Measurements from ENCODE around the gene PAM.
"Not testable (repeated sequence)": the region's sequence is repeated elsewhere in the genome, so short reads cannot be mapped to it uniquely, and the experiment has no call there.

PAM gene

DNA sequence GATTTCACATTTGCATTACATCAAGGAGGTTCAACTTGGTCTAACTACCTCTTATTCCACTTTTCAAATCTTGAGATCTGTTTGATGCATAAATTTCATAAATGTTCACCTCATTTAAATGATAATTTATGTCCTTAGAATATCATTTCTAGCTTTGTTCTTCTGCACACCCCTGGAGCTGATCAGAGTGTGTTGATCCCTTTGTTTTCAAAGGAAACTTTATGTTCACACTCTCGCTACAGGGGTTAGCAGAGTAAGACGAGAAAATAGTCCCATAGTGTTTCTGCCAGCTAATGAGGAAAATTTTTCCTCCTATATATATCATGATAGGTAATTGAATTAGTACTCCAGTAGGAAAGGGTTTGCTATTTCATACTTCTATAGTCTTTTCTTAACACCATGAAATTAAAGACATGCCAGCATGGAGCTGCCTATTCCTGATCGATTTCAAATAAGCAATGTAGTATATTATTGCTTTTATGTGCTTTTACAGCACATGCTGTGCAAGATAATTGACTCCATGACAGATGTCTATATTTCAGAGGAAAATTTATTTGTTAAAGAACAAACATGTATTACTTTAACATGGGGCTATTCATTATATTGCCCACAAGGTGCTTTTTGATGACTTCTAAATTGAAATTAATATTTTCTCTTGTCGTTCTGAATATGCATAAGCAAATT, 4.8 kb upstream of the PAM start:
- DNase-seq (ENCODE audit: extremely low read depth, low read depth): no peak
- H3K4me3 ChIP-seq (replicated peaks; ENCODE audit: low read depth, low read length): no peak overlapping the region
- TF ChIP-seq, protein P1, sequence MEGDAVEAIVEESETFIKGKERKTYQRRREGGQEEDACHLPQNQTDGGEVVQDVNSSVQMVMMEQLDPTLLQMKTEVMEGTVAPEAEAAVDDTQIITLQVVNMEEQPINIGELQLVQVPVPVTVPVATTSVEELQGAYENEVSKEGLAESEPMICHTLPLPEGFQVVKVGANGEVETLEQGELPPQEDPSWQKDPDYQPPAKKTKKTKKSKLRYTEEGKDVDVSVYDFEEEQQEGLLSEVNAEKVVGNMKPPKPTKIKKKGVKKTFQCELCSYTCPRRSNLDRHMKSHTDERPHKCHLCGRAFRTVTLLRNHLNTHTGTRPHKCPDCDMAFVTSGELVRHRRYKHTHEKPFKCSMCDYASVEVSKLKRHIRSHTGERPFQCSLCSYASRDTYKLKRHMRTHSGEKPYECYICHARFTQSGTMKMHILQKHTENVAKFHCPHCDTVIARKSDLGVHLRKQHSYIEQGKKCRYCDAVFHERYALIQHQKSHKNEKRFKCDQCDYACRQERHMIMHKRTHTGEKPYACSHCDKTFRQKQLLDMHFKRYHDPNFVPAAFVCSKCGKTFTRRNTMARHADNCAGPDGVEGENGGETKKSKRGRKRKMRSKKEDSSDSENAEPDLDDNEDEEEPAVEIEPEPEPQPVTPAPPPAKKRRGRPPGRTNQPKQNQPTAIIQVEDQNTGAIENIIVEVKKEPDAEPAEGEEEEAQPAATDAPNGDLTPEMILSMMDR (IDR thresholded peaks at IDR 0.05; ENCODE audit: low read depth, low read length, missing control alignments): no peak

DNA sequence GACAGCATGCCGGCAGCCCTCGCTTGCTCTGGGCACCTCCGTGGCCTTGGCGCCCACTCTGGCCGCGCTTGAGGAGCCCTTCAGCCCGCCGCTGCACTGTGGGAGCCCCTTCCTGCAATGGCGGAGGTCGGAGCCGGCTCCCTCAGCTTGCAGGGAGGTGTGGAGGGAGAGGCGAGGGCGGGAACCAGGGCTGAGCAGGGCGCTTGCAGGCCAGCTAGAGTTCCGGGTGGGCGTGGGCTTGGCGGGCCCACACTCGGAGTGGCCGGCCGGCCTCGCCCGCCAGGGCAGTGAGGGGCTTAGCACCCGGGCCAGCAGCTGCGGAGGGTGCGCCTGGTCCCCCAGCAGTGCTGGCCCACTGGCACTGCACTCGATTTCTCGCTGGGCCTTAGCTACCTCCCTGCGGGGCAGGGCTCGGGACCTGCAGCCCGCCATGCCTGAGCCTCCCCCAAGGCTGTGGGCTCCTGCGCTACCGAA, 3.2 kb upstream of the PAM start:
- DNase-seq (ENCODE audit: extremely low read depth, low read depth): not testable (repeated sequence)

DNA sequence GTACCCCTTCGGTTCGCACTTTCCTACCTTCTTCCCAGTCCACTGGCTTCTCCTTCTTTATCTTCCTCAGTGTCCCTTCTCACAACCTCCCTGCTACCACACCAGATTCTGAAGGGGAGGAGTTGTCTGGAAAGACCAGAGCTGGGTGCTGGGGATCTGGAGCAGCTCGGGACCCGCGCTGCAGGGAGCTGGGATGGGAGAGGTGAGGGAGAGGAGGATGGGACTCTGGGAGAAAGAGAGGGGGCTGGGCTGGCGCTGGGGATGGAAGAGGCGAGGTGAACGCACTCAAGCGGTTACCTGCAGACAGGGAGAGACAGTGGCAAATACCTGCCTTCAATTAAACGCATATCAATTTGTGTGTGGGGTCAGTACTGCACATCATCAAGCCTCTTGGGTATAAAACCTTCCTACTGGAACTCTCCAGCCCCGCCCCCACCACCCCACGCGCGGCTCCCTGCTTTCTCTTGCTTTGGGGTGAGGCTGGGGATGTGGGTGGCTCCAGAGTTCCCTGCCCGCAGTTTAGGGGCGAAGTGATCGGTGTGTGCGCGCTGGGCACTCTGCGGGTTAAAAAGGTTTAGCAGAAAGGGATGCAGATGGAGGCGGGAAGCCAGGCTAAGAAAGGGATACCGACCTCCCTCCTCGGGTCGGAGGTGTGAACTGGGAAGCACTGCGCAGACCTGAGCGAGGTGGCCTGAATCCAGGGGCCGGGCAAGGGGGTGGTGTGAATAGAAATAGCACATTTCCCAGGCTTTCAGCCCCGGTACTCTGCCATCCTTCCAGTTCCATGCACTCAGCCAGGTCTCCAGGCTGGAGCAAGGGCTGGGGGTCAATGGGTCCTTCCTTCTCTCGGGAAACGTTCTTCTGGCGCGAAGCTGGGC, 977 bp upstream of the PAM start:
- TF ChIP-seq, protein P1 (IDR thresholded peaks at IDR 0.05; ENCODE audit: low read depth, low read length, missing control alignments): no peak
- DNase-seq (ENCODE audit: extremely low read depth, low read depth): no peak
- H3K4me3 ChIP-seq (replicated peaks; ENCODE audit: low read depth, low read length): peak overlapping the region; percentile 98

More for the DNA sequence above, 3.2 kb upstream of the PAM start:
- H3K4me3 ChIP-seq (replicated peaks; ENCODE audit: low read depth, low read length): not testable (repeated sequence)

DNA sequence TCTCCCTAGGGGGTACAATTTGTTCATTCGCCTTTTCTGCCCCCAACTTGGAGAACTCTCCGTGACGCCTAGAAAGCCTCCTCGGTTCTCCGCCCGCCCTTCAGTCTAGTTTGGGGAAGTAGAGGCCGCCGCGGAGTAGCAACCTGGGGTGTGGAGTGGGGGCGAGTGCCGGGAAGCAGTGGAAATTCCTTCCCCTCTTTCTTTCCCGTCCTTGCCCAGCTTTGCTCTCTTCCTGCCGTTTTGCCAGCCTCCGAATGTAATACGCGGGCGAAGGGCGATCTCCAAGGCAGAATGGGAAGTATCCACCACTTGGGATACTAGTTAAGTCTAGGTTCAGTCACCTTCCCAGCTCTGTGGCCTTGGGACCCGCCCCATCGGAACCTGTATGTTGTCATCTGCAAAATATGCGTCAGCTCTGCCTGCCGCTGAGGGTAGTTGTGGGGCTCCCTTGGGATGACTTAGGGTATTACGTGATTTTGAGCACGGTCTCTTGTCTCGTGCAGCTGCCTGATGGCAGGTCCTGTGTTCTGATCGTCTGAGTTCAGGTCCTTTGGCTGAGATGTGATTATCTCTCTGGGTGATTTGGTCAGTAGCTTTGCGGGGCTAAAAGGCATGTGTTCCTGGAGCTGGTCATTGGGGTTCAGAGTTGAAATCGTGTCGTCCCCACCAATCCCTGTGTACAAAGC, 724 bp downstream of the PAM start:
- peak overlapping the region; percentile 98 for H3K4me3 ChIP-seq (replicated peaks; ENCODE audit: low read depth, low read length)
- TF ChIP-seq, protein P1 (IDR thresholded peaks at IDR 0.05; ENCODE audit: low read depth, low read length, missing control alignments): no peak
- DNase-seq (ENCODE audit: extremely low read depth, low read depth): peak; percentile 42

DNA sequence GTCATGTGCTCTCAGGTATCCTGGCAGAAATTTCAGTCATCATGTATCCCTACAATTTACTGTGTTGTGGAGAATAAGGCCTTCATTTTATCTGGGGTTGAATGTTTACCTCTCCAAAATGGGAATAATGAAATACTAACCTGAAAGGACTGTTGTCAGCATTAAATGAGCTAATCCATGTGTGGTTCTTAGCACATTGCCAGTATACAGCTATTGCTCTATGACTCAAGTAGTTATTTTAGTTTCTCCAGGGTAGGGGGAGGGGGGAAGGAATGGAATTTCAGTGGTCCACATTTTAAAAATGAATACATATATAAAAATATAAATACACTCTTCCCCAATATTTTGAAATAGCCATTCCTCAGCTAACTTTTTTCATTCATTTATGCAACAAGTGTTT, 3.5 kb downstream of the PAM start:
- TF ChIP-seq, protein P1 (IDR thresholded peaks at IDR 0.05; ENCODE audit: low read depth, low read length, missing control alignments): no peak
- DNase-seq (ENCODE audit: extremely low read depth, low read depth): no peak
- H3K4me3 ChIP-seq (replicated peaks; ENCODE audit: low read depth, low read length): no peak overlapping the region

DNA sequence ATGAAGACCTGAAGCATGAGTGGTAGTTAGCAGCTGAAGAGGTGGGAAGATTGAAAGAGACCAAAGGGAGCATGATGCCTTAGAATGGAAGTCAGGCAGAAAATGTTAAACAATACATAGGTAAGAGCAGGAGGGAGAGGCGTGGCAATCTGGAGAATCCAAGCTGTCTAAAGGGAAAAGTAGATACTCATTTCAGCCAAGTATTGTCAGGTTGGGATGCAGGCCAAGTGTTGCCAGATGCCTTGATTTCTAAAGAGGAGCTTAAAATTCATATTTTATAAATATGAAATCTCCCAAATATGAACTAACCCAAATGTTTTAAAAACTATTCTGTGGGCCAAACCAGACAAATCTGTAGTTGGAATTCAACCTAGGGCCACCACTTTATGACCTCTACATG, 4.2 kb downstream of the PAM start:
- DNase-seq (ENCODE audit: extremely low read depth, low read depth): no peak
- TF ChIP-seq, protein P1 (IDR thresholded peaks at IDR 0.05; ENCODE audit: low read depth, low read length, missing control alignments): no peak

DNA sequence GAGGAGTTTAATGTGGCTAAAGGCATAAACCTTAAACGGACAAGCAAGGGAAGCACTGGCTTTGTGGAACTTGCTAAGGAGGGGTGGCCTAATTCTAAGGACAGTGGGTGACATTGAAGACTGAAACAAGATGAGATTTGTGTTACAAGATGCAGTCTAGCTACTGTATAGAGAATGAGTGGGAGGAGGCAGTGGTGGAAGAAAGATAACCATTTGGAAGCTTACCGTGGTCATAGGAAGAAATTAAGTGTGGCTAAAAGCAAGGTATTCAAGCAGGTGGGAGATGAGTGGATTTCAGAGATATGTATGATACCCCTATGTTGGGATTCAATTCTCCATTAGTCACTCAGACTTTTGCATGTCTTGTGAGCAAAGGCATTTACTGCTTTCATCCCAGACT, 4.6 kb downstream of the PAM start:
- DNase-seq (ENCODE audit: extremely low read depth, low read depth): no peak
- TF ChIP-seq, protein P1 (IDR thresholded peaks at IDR 0.05; ENCODE audit: low read depth, low read length, missing control alignments): no peak
- H3K4me3 ChIP-seq (replicated peaks; ENCODE audit: low read depth, low read length): no peak overlapping the region

More for the DNA sequence above, 4.2 kb downstream of the PAM start:
- no peak overlapping the region for H3K4me3 ChIP-seq (replicated peaks; ENCODE audit: low read depth, low read length)
